ENCODE results near the gene FAM174C. TPM values are rescaled to one million over a fixed set of nuclear protein-coding genes. Genes with fewer than 3 reads are reported as not detected.

The FAM174C gene
- total and polyA plus RNA-seq, 10 of the 15 experiments (the other 5 are each of a cell fraction or from before 2014, with no cell fraction given) = 0.89 to 94.6 (median 43.6) TPM

GRCh38 chr19:1266916-1267476 lies 8.3 kb upstream of the FAM174C start:
- SMC1A ChIA-PET (ENCODE audit: uncharacterized antibody, unreplicated experiment) = interaction anchor here (0.7 to 7.3 kb wide), 4 partner anchors 9 to 23 kb away, joined by 3 to 172 read pairs (median 9); partner anchors contain the start of gene ATP5F1D
- Histone ChIP-seq H2AFZ (ENCODE audit: control insufficient read depth, low read depth, low read length) (peak overlapping the region; percentile 60), H3K27ac (ENCODE audit: control insufficient read depth, insufficient read depth) (peak overlapping the region; percentile 7; the same call in 1 of the 2 replicates), H3K4me1 (ENCODE audit: control insufficient read depth, insufficient read depth, low read length) (peaks cover 59% of the 10 kb centered on the region), H3K4me2 (ENCODE audit: control insufficient read depth, insufficient read depth) (peak overlapping the region; percentile 92), H3K4me3 (peak overlapping the region; percentile 53; the same call in 1 of the 2 replicates), H3K36me3 (ENCODE audit: control insufficient read depth in 2 of 2, insufficient read depth in 2 of 2, low read length in 1 of 2) (peaks cover 8 to 9% of the 10 kb centered on the region in 2 experiments), H3K79me2 (ENCODE audit: control insufficient read depth, insufficient read depth, low read length) (peaks cover 33% of the 10 kb centered on the region), H4K20me1 (ENCODE audit: control insufficient read depth, insufficient read depth) (no peaks in the 10 kb centered on the region; the same call in 1 of the 2 replicates), H3K9me3 (replicated peaks; ENCODE audit: control insufficient read depth, insufficient read depth, low read length) (no peaks in the 10 kb centered on the region), H3K9ac (ENCODE audit: control insufficient read depth, insufficient read depth, low read length) (no peak overlapping the region), H3K27me3 (replicated peaks in 1 of 2; ENCODE audit: control insufficient read depth in 2 of 2, insufficient read depth in 2 of 2, low read length in 1 of 2) (no peaks in the 10 kb centered on the region)
- in situ Hi-C loops (cut with MboI) = loop anchor here (10.0 kb wide), 1 partner anchor 818 kb away; no protein-coding TSS in a partner anchor
- DNase-seq (ENCODE audit: low read depth, low spot score) (no peak), ATAC-seq (peak; percentile 37), FAIRE-seq (no peak)
- POLR2A ChIA-PET = interaction anchor here (0.6 to 8.7 kb wide), 10 partner anchors 8 to 498 kb away, joined by 3 to 184 read pairs (median 6); partner anchors contain the start of genes ATP5F1D and FAM174C
- CTCF ChIA-PET = interaction anchor here (0.8 to 7.2 kb wide), 11 partner anchors 8 to 177 kb away, joined by 3 to 363 read pairs (median 6); partner anchors contain the start of genes ATP5F1D and FAM174C
- RAD21 ChIA-PET (ENCODE audit: unreplicated experiment) = interaction anchor here (0.8 to 5.1 kb wide), 14 partner anchors 8 to 343 kb away, joined by 3 to 336 read pairs (median 4); partner anchors contain the start of genes ARHGAP45, ATP5F1D, FAM174C and WDR18
- no TSS peak for BruUV-seq (replicated peaks)
- intact Hi-C loops (cut with micrococcal nuclease; ENCODE audit: unreplicated experiment) = loop anchor here (1.0 kb wide), 2 partner anchors 18 to 23 kb away; no protein-coding TSS in a partner anchor
- WGBS (ENCODE audit: insufficient coverage, insufficient replicate concordance, low lambda C conversion rate, missing lambda C conversion rate) = 1% methylated on average over 34 of the region's 59 CpGs
- TF ChIP-seq TAF1 (IDR thresholded peaks at IDR 0.05; ENCODE audit: borderline replicate concordance, low read depth, low read length) (no peak), ZNF207 (IDR thresholded peaks at IDR 0.05; ENCODE audit: borderline replicate concordance) (peak; percentile 89; the same call in 1 of the 2 replicates), HSF1 (IDR thresholded peaks at IDR 0.05; ENCODE audit: low read depth, low read length) (no peak), CEBPZ (IDR thresholded peaks at IDR 0.05; ENCODE audit: low read depth, low read length) (no peak), ZNF217 (IDR thresholded peaks at IDR 0.05) (peak; percentile 86; the same call in 1 of the 2 replicates), PAX5 (IDR thresholded peaks at IDR 0.05; ENCODE audit: borderline replicate concordance, low read depth, low read length) (no peak), RELA (IDR thresholded peaks at IDR 0.05; ENCODE audit: borderline replicate concordance, partially characterized antibody) (peak; percentile 40), YY1 (IDR thresholded peaks at IDR 0.05; ENCODE audit: low read depth, low read length) (peak; percentile 73; the same call in 1 of the 2 replicates), HCFC1 (IDR thresholded peaks at IDR 0.05; ENCODE audit: low read length) (no peak), POLR2AphosphoS5 (IDR thresholded peaks at IDR 0.05; ENCODE audit: low read length) (no peak), BACH1 (IDR thresholded peaks at IDR 0.05; ENCODE audit: borderline replicate concordance) (peak; percentile 99), BCLAF1 (IDR thresholded peaks at IDR 0.05) (peak; percentile 71; the same call in 1 of the 2 replicates), USF1 (IDR thresholded peaks at IDR 0.05; ENCODE audit: borderline replicate concordance, extremely low read length, insufficient read depth, low read depth, low read length) (no peak), RAD51 (IDR thresholded peaks at IDR 0.05) (no peak)

All from GM12878 (cell line).